Measurements from ENCODE around the gene RAB43.
"Not testable (repeated sequence)": the region's sequence is repeated elsewhere in the genome, so short reads cannot be mapped to it uniquely, and the experiment has no call there.

Gene RAB43

DNA sequence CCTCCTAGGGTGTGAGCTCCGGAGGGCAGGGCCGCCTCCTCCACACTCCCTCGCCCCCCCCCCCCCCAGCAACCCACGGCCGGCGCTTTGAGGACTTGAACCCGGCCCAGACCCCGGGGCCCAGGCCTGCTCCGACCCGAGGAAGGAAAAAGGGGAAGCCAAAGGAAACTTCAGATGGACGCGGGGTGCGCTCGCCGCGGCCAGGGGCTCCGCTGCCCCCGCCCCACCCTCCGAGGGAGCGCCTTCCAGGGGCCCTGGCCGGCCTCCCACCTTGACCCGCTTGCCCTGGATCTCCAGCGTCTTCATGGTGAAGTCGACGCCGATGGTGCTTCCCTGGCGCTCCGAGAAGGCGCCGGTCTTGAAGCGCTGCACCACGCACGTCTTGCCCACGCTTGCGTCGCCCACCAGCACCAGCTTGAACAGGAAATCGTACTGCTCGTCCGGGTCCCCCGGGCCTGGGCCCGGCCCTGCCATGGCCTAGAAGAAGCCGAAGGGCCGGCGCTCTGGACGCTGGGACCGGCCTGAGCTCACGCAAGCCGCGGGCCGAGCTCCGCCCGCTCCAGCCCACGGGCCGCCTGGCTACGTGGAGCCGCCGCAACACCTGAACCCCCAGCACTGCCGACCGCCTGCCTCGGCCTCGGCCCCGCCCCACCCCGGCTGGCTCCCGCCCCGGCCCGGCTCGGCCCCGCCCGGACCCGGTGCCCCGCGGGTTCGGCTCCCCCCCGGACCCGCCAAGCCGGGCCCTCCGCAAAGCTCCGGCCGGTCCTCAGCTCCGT lies 400 bp downstream of the RAB43 start:
- DNase-seq = no peak

DNA sequence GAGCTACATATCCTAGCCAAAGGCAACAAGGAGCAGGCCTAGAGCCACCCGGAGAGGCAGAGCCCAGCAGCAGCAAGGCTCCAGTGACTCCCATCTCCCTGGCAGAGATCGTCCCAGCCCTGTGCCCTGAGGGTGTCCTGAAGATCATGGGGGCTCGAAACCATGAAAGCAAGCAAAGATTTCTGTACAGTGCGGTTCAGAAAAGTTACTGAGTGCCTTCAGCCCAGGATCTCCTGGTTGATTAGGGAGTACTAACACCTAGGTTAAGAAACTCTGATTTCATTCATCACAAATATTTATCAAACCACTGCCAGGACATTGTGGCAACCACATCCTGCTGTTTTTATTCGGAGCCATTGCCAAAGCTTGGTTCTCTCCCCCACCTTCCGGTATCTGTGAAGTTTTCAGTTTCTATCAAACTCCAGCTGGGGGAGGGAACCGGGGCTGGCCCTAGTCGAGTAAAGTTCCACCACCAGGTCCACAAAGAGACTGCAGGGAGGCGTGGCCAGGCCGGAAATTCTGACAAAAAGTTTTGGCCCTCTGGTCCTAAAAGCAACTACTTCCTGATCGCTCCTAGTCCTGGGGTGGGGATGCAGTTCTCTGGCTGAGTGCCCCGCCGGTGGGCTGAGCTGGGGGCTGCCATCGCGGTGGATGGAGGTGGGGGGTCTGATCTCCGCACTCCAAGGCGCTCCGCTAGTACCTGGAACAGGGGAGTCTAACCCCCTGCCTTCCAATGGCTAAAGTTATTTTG lies 1.2 kb downstream of the RAB43 start:
- peak; percentile 93 for DNase-seq

DNA sequence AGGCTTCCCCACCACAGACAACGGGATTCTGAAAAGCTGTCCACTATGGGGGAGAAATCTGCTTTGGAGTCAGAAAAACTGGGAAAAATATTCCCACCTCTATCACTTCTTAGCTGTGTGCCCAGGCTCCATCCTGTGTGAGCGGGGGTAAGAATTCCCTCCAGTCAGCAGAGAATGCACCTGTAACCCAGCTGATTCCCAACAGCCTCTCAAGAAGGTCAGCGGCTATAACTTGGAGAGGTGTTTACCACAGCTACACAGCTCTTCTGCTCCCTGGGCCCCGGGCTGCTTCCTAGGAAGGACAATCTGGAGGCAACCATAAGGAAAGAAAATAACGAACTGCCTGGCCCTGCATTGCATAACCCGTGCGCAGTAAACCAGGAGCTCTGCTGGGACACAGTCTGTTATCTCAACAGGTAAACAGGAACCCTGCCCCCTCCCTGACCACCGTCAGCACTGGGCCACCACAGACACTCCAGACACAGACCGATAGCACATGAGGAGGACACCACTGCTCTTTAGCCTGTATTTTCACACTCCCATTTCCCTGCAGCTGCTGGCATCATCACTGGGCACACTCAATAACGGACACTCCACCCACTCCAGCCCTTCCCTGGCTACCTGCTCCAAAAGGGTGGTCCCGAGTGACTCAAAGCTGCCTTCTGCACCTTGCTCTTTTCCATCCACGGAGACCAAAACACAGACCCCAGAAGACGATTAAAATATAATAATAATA lies 2.1 kb downstream of the RAB43 start:
- DNase-seq = peak; percentile 19

DNA sequence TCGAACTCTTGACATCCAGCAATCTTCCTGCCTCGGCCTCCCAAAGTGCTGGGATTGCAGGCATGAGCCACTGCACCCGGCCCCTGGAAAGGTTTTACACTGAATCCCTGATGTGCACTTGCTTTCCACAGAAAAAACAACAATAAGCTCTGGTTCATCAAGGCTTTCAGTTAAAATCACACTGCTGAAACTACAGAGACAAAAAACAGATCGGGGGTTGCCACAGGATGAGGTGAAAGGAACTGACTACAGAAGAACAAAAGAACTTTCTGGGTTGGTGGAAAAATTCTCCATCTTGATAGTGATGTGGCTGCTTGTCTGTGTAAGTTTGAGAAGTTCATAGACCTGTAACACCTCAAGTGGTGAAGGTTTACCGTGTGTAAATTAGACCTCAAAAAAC lies 2.9 kb downstream of the RAB43 start:
- DNase-seq = peak; percentile 24

DNA sequence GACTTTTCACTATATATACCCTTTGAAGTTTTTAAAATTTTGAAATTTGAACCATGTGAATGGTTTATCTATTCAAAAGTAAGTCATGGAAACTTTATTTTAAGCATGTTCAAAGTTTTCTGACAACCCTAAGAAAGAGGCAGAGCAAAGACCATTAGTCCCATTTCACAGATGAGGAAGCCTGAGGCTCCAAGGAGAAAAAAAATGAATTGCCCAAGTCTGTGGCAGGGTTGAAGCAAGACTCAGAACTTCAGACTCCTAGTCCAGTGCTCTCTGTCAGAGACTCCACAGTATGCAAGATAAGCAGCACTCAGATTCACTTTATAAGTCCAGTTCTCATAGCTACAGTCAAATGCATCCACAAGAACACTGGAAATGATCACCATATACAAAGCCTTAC lies 4.5 kb downstream of the RAB43 start:
- no peak for DNase-seq

DNA sequence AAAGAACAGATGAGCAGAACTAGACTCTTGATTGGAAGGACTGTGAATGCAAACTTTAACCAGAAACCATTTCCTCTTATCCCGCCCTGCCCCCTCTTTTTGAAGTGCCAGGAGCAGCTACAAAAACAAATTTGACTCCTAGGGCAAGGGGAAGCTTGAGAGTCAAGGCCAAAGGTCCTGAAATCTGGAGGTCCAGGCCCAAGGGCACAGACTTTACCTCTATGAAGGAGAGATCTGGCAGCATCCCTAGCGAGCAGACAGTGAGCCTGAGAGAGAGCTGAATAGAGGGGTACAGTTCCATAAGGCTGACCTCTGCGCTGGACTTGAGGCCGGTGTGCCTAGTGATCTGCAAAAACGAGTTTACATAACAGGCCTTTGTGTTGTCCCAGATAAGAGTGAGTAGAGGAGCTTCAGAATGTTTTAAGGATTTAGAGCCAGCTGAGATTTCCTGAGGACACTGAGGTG lies 5.1 kb downstream of the RAB43 start:
- DNase-seq = no peak

DNA sequence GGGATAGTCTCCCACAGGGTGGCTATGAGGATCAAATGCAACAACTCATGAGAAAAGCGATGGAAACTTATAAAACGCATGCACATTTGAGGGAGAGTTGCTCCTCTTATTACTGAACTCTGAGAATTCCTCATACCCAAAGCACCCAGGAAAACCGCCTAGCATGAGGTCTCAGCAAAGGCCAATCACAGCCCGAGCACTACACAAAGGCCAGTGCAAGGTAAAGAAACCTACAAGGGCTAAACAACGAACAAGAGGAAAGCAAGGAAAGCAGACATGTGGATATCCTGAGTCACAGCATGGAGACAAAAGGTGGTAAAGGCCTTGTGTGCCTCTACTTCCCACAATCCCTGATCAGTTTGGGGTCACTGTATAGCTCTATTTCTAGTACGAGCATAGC lies 7.1 kb downstream of the RAB43 start:
- DNase-seq = no peak

DNA sequence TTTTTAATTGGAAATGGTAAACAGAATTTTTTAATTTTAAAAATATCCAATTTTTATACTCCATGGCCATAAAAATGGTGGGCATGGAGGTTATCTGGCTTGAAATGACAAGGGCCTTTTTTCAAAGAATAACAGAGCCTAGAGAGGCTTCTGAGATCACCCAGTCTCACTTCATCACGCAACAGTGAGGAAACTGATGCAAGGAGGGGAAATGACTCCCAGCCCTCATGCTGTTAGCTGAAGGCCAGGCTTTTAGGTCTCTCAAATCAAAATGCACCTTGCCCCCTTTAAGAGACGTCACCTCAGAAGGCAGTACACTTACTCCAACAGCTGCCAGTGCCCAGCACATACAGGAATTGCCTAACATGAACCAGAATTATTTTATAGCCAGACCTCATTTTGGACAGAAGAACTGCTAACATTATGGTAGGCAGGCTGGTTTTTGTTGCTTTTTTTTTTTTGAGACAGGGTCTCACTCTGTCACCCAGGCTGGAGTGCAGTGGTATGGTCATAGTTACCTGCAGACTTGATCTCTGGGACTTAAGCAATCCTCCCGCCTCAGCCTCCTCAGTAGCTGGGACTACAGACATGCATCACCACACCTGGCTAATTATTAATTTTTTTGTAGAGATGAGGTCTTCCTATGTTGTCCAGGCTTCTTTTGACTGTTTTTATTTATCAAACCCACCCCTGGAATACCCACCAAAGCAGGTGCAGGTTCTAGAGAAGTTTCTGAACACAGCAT lies 9.1 kb downstream of the RAB43 start:
- peak; percentile 75 for DNase-seq

DNA sequence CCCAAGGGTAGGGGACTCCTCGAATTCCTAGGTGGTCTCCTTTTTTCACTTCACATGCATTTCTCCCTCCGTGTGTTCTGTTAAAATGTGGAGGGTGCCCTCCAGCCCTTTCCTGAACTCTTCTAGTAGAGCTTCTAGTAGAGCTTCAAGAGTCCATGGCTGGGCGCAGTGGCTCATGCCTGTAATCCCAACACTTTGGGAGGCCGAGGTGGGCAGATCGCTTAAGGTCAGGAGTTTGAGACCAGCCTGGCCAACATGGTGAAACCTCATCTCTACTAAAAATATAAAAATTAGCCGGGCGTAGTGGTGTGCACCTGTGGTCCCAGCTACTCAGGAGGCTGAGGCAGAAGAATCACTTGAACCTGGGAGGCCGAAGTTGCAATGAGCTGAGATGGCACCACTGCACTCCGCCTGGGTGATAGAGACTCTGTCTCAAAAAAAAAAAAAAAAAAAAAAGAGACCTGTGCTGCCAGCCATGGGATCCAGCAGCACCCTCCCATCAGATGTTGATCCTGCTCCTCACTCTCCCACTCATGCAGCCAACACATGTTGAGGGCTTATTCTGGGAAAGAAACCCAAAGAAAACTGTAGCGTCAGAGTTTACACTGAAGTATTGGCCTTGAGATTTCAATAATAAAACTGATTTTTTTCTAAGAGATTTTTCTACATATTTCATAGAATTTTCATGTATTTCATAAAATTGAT lies 10.4 kb downstream of the RAB43 start:
- DNase-seq = not testable (repeated sequence)

DNA sequence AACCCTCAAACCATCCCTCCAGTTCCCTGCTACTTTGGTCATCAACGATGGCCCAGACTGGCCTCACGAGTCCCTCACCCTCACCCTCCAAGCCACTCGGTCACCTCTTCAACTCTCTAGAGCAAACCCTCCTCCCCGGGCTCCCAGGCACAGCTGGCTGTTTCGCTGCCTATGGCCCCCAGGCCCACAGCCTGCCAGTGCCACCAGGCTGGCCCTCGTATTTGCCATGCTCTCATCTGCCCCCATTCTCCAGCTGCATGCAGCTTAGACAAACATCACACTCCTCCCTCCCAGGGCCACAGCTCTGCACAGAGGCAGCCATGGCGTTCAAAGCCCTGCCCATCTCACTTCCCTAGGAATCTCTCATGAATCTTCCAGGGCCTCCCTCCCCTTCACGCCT lies 13.8 kb downstream of the RAB43 start:
- no peak for DNase-seq

DNA sequence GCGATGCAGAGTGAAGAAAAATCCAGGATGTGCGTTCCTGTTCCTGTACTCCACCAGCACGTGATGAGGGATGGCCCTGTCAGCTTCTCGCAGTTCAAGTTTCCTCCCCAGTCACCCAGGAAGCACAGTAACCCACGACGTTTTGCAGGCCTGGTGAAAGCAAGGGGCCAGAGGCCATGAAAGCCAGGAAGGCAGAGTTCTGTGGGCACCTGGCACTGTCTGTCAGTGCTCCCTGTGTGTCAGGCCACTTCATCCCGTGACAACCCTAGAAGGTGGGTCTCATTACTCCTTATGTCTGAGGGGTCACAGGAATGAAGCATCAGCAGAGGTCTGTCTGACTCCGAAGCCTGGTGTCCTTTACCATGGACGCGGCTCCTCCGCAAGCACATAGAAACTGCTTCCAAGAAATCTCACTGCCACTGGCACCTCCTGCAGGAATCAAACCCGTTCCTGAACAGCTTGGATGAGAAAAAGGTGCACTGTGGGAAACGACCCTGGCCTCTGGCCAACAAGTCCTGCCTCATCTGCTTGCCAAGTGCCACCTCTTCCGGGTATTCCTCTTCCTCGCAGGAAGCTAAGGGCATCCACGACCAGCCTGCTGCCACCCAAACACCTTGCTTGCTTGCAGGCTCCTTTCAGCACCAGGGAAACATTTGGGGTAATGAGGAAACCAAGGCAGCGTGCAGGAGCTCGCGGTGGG lies 14.6 kb downstream of the RAB43 start:
- DNase-seq = no peak

DNA sequence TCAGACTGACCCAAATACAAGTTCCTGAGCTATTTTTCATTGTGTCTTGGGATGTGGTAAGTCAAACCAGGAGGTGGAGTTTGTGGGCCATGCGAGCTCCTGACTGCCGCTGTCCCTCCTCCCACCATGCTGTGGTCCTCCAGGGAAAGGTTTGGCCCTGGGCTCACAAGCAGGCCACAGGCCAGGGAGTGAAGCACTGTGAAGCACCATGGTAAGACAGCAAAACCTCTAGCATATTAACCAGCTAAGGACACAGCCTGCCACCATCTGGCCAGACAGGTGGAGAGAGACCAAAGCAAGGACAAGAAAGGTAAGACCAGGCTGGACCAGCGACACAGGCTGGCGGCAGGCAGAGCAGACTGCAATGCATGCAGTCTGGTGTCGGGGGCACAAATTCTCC lies 15.3 kb downstream of the RAB43 start:
- DNase-seq = no peak

DNA sequence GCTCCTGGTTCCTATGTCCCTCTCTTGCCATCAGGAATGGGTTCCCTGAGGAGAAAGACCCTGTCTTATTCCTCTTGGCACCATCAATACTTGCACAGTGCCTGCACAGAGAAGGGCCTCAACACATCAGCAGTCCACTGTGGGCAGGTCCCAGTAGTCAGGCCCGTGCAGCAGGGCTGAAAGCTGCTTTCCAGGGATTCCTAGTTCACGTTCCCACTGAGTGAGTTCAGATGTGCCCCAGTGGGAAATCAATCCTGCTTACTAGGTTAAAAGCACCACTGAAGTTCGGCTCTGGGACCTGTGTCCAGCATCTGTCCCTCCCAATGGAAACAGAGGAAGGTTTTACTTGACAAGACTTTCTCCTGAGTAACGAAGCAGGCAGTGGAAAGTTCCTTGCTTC lies 15.7 kb downstream of the RAB43 start:
- no peak for DNase-seq

DNA sequence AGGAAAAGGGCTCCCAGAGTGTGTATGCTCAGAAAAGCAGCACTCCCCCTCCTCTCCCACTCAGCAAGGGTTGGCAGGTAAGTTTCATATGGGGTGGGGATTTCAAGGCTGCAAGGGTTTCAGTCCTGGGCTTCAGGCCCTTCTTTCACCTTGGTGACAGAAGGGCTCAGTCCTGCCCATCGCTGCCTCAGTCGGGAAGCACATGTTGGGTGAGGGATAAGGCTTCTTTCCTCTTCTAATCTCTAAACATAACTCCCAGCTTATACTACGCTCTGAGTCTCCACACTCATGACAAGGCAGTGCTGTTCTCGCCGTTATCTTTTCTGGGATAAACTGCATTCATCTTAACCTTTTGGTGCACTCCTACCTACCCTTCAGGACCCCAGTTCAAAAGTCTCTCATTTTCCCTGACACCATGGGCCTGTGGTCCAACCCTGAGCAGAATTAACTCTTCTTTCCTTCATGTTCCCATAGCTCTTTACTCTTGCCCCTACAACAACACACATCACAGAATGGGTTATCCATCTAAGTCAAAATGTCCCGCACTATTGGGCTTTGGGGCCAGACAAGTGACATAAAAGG lies 17.0 kb downstream of the RAB43 start:
- no peak for DNase-seq

DNA sequence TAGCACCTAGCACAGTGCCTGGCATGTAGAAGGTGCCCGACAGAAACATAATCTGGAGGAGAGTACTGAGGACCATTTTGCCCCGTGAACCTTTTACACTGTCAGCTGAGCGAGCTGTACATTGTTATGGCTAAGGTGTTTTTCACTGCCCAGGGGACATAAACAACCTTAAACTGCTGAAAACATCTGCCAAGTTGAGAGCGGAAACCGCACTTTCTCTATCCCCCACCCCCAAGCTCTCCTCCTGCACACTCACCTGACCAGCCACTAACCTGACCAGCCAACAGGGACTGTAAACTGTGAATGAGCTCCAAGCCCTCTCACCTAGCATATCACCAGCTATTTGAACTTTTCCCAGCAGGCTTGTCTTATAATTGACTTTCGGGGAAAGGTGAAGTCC lies 17.6 kb downstream of the RAB43 start:
- DNase-seq = no peak

DNA sequence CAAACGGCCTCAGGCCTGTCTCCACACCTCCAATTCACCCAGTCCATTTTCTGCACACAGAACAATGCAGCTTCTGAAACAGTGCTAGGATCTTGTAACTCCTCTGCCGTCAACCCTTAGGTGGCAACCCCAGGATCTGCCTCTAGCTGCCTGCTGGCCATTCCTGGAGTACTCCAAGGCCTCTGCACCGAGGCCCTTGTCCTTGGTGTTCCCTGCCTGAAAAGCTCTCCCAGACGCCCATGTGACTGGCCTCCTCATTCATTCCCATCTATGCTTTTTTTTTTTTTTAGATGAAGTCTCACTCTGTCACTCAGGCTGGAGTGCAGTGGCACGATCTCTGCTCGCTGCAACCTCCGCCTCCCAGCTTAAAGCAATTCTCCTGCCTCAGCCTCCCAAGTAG lies 18.3 kb downstream of the RAB43 start:
- DNase-seq = no peak

DNA sequence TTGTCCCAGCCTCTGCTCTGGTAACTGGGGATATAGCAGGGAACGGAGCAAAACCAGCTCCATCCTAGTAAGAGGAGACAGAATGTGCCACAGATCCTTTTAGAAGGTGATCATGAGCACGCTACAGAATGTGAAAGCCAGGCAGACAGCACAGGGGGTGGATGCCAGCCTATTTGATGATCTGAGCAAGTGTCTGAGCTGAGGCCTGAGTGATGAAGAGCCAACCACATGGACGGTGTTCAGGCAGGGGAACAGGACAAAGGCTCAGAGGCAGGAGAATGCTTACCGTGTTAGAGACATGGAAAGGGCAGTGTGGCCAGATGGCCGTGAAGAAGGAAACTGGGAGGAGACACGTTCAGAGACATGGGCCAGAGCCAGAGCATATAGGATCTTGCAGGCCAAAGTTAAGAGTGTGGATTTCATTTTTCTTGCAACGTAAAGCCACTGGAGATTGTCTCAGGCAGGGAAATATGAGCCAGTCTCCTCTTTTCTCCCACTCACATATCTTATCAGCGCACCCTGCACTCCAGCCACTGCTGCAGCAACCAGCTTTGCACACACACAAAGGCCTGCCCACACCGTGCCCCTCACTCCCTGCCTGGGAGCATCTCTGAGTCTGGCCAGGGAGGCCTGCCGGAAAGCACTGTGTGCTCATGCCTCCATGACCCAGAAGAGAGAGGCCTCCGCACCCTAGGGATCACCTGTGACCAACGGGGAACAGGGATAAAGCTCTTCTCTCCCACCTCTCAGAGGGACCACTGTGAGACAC lies 20.1 kb downstream of the RAB43 start:
- DNase-seq = no peak

DNA sequence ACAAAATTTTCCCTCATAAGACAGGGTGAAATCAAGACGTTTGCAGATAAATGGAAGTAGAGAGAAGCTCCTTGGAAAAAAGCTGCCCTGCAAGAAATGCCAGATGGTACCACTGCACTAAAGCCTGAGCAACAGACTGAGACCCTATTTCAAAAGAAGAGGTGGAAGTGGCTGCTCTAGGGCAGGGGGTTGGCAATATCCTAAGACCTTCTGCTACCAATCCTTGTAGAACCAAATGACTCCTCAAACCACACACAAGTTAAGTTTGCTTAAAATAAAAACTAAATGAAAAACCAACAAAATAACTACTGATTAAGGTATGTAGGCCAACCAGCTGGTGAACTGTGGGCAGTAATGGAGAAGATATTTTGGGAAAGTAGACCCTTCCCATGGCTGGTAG lies 21.3 kb downstream of the RAB43 start:
- DNase-seq = no peak

DNA sequence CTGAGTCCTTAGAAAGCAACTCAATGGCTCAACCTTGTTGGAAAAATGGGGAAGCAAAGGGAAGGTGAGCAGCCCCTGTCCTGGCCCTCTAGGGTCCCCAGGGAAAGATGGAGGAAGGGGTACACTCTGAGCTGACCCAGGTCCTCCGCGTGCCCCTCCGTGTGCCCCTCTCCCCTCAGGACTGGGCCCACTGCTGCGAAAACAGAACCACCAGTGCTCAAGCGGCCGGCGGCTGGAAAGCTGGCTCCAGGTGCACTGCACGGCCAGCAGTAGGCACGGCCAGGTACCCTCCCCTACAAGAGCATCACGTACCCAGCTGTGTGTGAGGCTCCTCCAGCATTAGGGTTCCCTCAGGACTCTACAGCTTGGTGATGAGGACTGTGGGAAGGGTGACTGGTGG lies 26.3 kb downstream of the RAB43 start:
- no peak for DNase-seq

DNA sequence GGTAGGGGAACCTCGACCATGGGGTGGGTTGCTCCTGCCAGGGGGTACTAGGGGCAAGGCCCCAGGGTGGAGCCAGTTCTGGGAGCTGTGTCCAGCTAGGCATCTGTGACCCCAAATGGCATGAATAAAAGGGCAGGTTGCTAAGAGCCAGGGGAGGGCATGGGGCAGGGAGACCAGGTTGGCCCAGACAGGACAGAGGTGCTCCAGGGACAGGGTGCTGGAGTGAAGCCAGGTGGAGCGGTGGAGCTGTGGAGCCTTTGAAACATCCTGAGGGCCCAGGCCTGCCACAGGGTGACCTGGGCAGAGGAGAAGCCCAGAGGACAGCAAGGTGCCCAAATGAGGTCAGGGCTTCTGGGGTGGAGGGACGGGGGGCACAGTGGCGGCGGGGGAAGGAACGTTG lies 33.3 kb downstream of the RAB43 start:
- not testable (repeated sequence) for DNase-seq

DNA sequence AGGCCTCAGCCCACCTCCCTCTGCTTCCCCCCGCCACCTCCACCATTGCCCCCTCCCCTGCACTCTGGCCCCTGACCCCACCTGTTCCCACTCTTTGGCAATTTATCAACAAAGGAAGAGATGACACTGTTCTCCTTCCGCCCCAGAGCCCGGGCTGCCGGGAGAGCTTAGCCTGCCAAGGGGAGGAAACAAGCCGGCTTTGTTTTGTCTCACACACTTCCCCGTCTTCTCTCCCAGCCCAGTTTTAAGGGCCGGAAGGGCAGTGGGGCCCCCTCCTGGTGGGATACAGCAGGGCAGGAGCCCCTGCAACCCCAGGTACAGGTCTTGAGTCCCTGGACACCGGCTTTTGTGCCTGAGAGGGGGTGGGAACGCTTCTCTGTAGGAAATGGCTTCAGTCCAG lies 33.7 kb downstream of the RAB43 start:
- DNase-seq = not testable (repeated sequence)

Data from stimulated activated CD4-positive, alpha-beta T cell treated with anti-CD3 and anti-CD28 coated beads, Interleukin-1b, Interleukin-23, amount 100 ng/mL, for 48 hours (primary cell).